ENCODE results near the gene GPR34.
"Not testable (repeated sequence)": the region's sequence is repeated elsewhere in the genome, so short reads cannot be mapped to it uniquely, and the experiment has no call there.

GPR34 gene

DNA sequence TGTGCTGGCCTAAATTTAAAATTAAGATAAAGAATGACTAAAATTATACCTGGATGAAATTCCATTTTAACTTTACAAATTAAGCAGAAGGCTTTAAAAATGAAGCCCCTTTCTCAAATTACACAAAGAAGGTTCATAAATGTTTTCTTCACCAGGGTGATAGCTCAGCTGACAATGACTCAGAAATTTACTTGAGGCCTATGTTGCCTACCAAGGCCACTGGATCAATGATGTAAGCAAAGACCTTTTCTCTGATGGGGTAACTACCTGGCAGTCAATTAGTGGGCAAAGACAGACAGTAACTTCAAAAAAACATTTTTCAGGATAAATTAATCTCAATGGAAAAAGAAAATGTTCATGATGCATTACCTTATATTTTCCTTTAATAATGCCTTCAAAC, 23.9 kb upstream of the GPR34 start:
- in situ Hi-C loops (cut with MboI; ENCODE audit: low pct_unique_long_range_greater_than_20kb, low sequenced_read_pairs, unreplicated experiment), result no loop called here
- DNase-seq (ENCODE audit: low spot score), result no peak

DNA sequence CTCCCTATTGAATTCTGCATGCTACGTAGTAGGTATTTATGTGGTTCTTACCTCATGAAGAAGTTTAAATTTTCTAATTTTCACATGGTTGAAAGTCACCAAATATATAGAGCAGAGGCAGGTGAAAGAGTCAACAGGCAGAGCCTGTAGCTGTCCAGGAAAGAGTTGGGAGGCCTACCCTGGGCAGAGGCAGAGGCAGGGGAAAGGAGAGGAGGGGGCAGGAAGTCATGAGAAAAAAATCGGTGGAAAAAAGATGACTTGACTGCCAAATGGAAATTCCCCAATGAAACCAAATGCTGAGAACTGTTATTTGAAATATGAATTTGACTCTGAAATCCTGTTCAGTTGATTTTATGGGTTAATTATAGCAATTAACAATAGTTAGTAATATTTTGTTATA, 23.1 kb upstream of the GPR34 start:
- in situ Hi-C loops (cut with MboI; ENCODE audit: low pct_unique_long_range_greater_than_20kb, low sequenced_read_pairs, unreplicated experiment), result no loop called here
- TF ChIP-seq, protein P1, sequence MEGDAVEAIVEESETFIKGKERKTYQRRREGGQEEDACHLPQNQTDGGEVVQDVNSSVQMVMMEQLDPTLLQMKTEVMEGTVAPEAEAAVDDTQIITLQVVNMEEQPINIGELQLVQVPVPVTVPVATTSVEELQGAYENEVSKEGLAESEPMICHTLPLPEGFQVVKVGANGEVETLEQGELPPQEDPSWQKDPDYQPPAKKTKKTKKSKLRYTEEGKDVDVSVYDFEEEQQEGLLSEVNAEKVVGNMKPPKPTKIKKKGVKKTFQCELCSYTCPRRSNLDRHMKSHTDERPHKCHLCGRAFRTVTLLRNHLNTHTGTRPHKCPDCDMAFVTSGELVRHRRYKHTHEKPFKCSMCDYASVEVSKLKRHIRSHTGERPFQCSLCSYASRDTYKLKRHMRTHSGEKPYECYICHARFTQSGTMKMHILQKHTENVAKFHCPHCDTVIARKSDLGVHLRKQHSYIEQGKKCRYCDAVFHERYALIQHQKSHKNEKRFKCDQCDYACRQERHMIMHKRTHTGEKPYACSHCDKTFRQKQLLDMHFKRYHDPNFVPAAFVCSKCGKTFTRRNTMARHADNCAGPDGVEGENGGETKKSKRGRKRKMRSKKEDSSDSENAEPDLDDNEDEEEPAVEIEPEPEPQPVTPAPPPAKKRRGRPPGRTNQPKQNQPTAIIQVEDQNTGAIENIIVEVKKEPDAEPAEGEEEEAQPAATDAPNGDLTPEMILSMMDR (IDR thresholded peaks at IDR 0.05; ENCODE audit: extremely low read depth, insufficient read depth, missing control alignments), result no peak
- DNase-seq (ENCODE audit: low spot score), result no peak

More for the DNA sequence above, 23.9 kb upstream of the GPR34 start:
- TF ChIP-seq, protein P1 (IDR thresholded peaks at IDR 0.05; ENCODE audit: extremely low read depth, insufficient read depth, missing control alignments), result no peak

DNA sequence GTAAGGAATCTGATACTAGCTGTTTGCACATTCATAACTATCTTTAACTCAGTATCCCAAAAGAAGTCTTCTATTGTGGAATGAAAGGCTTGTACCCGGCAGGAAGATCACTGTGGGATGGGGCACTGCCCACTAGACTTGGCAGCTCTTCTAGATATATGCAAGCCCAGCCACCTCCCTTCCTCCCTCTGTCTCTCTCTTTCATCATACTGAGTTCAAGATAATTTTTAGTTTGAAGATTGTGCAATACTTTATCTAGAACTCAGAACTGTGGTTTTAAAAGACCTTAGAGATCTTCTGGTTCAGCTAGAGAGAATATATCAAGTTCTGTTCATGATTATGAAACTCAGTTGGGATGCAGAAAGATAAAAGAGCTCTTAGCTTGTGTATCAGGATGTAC, 22.5 kb upstream of the GPR34 start:
- DNase-seq (ENCODE audit: low spot score), result no peak
- in situ Hi-C loops (cut with MboI; ENCODE audit: low pct_unique_long_range_greater_than_20kb, low sequenced_read_pairs, unreplicated experiment), result no loop called here
- TF ChIP-seq, protein P1 (IDR thresholded peaks at IDR 0.05; ENCODE audit: extremely low read depth, insufficient read depth, missing control alignments), result no peak

DNA sequence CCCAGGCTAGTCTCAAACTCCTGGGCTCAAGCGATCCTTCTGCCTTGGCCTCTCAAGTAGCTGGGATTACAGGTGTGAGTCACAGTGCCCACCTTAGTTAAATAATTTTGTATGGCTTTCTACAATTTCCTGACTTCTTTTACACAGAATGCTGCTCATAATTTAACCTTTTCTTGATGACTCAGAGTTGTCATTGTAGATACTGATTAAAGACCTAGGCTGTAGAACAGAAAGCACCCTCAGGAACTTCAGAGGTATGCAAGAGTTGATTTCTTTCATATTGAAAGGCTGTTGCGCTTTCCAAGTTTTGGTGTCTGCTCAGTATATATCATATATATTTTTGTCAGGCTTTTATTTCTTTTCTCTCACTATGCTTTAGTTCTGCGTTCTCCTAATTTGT, 21.1 kb upstream of the GPR34 start:
- DNase-seq (ENCODE audit: low spot score), result no peak
- TF ChIP-seq, protein P1 (IDR thresholded peaks at IDR 0.05; ENCODE audit: extremely low read depth, insufficient read depth, missing control alignments), result no peak
- in situ Hi-C loops (cut with MboI; ENCODE audit: low pct_unique_long_range_greater_than_20kb, low sequenced_read_pairs, unreplicated experiment), result no loop called here

DNA sequence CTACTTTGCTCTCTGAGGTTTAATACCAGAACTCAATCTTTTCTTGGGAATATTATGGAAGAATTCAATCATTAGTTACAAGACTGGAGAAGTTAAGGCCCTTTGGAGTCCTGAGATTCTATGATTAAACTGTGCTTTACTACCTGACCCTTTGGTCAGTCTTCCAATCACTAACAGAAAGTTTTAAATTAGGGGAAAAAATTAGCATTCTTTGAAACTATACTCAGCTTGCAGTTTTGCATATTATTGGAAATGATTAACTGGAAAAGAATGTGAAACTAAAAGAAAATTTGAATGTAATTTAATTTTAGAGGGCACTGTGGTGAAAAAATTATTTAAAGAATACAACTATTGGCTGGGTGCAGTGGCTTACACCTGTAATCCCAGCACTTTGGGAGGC, 18.7 kb upstream of the GPR34 start:
- no peak for DNase-seq (ENCODE audit: low spot score)
- TF ChIP-seq, protein P1 (IDR thresholded peaks at IDR 0.05; ENCODE audit: extremely low read depth, insufficient read depth, missing control alignments), result no peak
- in situ Hi-C loops (cut with MboI; ENCODE audit: low pct_unique_long_range_greater_than_20kb, low sequenced_read_pairs, unreplicated experiment), result no loop called here

DNA sequence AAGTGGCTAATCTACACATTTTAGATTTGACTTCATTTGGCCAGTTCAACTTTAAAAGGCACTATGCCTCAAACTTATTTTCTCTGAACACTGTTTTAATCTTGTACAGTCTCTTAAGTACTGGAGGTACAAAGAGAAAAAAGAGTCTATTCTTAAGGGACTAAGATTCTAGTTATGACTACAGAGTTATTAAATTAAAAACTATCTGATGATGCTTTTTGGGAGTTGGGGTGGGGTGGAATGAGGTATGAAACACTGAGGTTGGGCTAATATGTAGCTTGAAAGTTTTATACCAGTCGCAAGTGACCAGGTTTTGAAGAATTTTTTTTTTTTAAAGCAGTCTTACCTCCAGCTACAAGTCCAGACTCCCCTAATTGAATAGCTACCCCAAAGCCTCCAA, 17.7 kb upstream of the GPR34 start:
- no peak for DNase-seq (ENCODE audit: low spot score)
- TF ChIP-seq, protein P1 (IDR thresholded peaks at IDR 0.05; ENCODE audit: extremely low read depth, insufficient read depth, missing control alignments), result no peak
- in situ Hi-C loops (cut with MboI; ENCODE audit: low pct_unique_long_range_greater_than_20kb, low sequenced_read_pairs, unreplicated experiment), result no loop called here

DNA sequence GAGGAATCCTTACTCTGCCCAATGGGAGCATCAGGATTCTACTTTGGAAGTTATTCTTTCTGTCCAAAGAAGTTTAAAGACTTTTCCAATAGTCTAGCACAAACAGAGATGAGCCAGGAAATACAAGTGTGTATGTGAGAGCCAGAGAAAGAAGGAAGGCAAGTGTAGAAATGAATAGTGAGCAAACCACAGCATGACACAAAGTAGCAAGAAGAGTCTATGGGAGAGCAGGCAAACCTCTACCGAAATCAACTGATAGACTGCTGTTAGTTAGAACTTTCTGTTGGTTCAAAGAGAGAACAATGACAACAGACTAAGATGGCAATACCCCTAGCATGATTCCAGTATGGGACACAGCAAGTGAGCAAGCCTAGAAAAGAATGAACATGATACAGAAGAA, 16.1 kb upstream of the GPR34 start:
- DNase-seq (ENCODE audit: low spot score), result no peak
- TF ChIP-seq, protein P1 (IDR thresholded peaks at IDR 0.05; ENCODE audit: extremely low read depth, insufficient read depth, missing control alignments), result no peak
- in situ Hi-C loops (cut with MboI; ENCODE audit: low pct_unique_long_range_greater_than_20kb, low sequenced_read_pairs, unreplicated experiment), result no loop called here

DNA sequence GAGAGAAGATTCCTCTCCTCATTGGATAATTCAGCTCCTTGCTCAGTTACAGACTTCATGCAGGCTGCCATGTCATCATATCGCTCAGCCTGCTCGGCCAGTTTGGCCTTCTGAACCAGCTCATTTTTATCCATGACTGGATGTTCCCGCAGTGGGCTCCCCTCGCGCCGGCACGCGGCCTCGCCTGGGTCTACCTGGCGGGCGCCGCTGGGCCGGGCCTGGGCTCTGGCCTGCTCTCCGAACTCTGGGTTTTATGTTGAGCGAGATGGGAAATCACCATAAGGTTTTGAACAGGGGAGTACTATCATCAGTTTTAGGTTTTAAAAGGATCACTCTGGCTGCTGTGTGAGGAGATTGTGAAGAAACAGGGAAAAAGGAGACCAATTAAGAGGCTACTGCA, 12.4 kb upstream of the GPR34 start:
- in situ Hi-C loops (cut with MboI; ENCODE audit: low pct_unique_long_range_greater_than_20kb, low sequenced_read_pairs, unreplicated experiment); DNase-seq (ENCODE audit: low spot score): not testable (repeated sequence)
